A673 (cell line): Measurements from ENCODE around the gene ELOVL7.

ENCODE experiments used
- EZH2 ChIP-seq: fragments of 200-600 bp; sonication (generic); IDR thresholded peaks from 2 replicates; pipeline ENCODE4 v1.6.1; 2017; ENCODE audit warnings: borderline replicate concordance, low read depth, mild to moderate bottlenecking, mixed read lengths, antibody characterized with exemption, low read length; ENCODE audit not compliant: poor library complexity, severe bottlenecking
- TF ChIP-seq, protein P1 (sequence below): fragments of 300-800, 200-600 bp; sonication (generic); conservative IDR thresholded peaks from 2 replicates; pipeline ENCODE4 v1.5.1; 2017; ENCODE audit warnings: low read depth, mild to moderate bottlenecking, antibody characterized with exemption, low read length, moderate library complexity, mixed read lengths

- TF ChIP-seq, protein P1, sequence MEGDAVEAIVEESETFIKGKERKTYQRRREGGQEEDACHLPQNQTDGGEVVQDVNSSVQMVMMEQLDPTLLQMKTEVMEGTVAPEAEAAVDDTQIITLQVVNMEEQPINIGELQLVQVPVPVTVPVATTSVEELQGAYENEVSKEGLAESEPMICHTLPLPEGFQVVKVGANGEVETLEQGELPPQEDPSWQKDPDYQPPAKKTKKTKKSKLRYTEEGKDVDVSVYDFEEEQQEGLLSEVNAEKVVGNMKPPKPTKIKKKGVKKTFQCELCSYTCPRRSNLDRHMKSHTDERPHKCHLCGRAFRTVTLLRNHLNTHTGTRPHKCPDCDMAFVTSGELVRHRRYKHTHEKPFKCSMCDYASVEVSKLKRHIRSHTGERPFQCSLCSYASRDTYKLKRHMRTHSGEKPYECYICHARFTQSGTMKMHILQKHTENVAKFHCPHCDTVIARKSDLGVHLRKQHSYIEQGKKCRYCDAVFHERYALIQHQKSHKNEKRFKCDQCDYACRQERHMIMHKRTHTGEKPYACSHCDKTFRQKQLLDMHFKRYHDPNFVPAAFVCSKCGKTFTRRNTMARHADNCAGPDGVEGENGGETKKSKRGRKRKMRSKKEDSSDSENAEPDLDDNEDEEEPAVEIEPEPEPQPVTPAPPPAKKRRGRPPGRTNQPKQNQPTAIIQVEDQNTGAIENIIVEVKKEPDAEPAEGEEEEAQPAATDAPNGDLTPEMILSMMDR: no peak
- no peak for TF ChIP-seq EZH2
Observed at GRCh38 chr5:60870857-60871256, 26.8 kb upstream of the ELOVL7 start.
